PC-9 (cell line): ENCODE results near the gene NPHP4.

Experiments
- EZH2 ChIP-seq: fragments of 200-600 bp; sonication (generic); IDR thresholded peaks from 2 replicates; pipeline ENCODE4 v1.8.0; 2017; ENCODE audit warnings: antibody characterized with exemption, low read depth
- TF ChIP-seq, protein P1 (sequence below): fragments of 200-600 bp; sonication (generic); conservative IDR thresholded peaks from 2 replicates; pipeline ENCODE4 v1.6.1; 2017; ENCODE audit warnings: mixed run types, antibody characterized with exemption, mild to moderate bottlenecking, moderate library complexity

DNA sequence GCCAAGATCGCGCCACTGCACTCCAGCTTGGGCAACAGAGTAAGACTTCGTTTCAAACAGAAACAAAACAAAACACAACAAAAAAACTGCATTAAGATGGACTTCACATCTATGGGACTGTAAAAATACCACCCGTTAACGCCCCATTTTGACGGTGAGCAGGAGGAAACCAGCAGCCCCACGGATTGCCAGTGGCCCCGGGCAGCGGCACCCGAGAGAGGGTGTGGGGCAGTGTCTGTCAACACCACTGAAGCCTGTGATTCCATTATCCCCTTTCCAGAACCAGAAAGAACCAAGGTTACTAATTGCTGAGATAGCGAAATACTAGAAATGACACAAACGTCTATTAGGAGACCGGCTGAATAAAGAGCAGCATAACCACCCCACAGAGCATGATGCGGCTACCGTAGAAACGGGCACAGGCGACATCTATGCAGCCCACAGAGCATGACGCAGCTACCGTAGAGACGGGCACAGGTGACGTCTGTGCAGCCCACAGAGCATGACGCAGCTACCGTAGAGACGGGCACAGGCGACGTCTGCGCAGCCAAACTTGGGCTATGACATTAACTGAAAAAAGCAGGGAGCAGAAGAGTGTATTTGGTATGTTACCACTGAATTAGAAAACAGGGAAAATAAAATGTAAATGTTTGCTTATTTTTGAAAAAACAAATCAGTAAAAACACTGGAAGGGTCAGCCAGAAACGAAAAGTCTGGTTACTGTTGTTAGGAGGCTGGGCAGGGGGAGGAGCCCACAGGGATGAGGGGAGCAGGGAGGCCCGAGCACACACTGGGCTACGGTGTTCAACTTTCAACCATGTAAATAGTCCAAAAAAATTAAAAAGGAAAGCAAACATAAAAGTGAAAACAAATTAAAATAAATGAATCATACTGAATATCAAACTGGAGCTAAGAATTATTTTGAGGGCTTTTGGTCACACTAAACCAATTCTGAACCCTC, 96.5 kb downstream of the NPHP4 start:
- TF ChIP-seq, protein P1, sequence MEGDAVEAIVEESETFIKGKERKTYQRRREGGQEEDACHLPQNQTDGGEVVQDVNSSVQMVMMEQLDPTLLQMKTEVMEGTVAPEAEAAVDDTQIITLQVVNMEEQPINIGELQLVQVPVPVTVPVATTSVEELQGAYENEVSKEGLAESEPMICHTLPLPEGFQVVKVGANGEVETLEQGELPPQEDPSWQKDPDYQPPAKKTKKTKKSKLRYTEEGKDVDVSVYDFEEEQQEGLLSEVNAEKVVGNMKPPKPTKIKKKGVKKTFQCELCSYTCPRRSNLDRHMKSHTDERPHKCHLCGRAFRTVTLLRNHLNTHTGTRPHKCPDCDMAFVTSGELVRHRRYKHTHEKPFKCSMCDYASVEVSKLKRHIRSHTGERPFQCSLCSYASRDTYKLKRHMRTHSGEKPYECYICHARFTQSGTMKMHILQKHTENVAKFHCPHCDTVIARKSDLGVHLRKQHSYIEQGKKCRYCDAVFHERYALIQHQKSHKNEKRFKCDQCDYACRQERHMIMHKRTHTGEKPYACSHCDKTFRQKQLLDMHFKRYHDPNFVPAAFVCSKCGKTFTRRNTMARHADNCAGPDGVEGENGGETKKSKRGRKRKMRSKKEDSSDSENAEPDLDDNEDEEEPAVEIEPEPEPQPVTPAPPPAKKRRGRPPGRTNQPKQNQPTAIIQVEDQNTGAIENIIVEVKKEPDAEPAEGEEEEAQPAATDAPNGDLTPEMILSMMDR: no peak
- TF ChIP-seq EZH2: no peak
